Measurements from ENCODE around the gene HOXA4.

The HOXA4 gene

GRCh38 chr7:27111751-27112277 lies 18.7 kb downstream of the HOXA4 start:
- TF ChIP-seq, protein P1, sequence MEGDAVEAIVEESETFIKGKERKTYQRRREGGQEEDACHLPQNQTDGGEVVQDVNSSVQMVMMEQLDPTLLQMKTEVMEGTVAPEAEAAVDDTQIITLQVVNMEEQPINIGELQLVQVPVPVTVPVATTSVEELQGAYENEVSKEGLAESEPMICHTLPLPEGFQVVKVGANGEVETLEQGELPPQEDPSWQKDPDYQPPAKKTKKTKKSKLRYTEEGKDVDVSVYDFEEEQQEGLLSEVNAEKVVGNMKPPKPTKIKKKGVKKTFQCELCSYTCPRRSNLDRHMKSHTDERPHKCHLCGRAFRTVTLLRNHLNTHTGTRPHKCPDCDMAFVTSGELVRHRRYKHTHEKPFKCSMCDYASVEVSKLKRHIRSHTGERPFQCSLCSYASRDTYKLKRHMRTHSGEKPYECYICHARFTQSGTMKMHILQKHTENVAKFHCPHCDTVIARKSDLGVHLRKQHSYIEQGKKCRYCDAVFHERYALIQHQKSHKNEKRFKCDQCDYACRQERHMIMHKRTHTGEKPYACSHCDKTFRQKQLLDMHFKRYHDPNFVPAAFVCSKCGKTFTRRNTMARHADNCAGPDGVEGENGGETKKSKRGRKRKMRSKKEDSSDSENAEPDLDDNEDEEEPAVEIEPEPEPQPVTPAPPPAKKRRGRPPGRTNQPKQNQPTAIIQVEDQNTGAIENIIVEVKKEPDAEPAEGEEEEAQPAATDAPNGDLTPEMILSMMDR (conservative IDR thresholded peaks at IDR 0.05; ENCODE audit: low read depth, low read length), result no peak
- H3K4me3 ChIP-seq (ENCODE audit: low read depth, low read length), result no peak overlapping the region
- DNase-seq (ENCODE audit: low read depth), result no peak

DNA sequence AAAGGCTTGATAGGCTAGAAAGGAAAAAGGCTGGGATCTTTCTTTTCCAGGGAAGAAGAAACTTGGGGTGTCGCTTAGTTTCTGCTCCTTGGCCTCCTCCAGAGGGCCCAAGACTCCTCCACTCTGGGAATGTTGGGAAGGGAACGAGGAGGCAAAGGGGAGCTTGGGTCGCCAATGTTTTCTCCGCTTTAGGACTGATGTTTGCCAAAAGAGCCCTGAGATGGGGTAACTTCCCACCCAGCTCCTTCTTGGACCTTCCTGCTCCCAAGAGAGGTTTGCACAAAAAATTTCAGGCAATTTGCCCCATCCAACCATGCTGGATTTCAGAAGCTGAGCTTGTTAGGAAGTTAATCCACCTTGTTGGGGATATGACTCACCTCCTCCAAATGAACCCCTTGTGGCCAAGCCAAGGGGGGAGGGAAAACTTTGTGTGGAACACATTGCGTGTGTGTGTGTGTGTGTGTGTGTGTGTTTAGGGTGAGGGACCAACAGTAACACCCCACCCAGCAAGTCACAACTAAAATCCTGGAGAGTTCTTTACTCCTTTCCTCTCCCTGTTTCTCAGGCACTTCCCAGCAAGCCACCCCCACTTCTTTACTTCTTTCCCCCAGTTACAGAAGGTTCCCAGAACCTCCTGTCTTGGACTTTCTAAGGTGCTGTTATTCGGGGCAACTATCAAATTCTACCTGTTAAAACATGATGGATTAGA lies 19.4 kb downstream of the HOXA4 start:
- DNase-seq (ENCODE audit: low read depth), result no peak
- no peak overlapping the region for H3K4me3 ChIP-seq (ENCODE audit: low read depth, low read length)
- TF ChIP-seq, protein P1 (conservative IDR thresholded peaks at IDR 0.05; ENCODE audit: low read depth, low read length), result no peak

DNA sequence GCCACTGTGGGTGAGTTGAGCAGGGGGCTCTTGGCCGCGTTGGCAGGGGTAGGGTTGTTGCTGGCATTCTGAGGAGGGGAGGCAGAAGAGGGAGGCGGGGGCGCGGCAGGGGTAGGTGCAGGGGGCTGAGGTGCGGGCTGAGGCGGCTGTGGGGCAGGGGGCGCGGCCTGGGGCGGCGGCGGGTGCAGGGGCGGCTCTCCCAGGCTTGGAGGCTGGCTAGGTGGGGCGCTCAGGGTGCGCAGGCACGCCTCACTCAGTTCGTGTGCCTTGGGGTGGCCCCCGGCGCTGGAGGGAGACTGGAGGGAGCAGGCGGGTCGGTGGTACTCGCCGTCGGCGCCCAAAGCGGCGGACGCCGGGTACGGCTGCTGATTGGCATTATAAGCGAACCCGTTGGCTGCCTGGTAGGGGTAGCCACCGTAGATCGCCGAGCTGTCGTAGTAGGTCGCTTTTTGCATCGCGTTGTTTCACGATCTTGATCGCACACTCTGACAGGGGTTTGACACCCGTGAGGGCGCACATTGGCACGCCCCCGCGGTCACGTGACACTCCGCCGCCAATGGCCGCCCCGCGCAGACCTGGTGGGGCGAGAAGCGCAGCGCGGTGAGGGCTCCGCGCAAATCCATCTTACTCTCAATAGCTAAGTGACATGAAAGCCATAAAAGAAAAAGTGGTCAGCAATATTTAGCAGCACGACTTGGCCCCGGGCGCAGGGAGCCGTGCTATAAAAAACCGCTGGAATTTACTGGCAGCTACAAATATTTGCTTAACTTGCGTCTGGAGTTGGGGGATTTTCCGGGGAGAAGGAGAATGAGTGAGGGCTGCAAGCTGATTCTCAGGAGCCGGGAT lies 20.1 kb downstream of the HOXA4 start:
- H3K4me3 ChIP-seq (ENCODE audit: low read depth, low read length), result no peak overlapping the region
- TF ChIP-seq, protein P1 (conservative IDR thresholded peaks at IDR 0.05; ENCODE audit: low read depth, low read length), result no peak
- DNase-seq (ENCODE audit: low read depth), result no peak

GRCh38 chr7:27109466-27110185 lies 20.9 kb downstream of the HOXA4 start:
- TF ChIP-seq, protein P1 (conservative IDR thresholded peaks at IDR 0.05; ENCODE audit: low read depth, low read length), result no peak
- no peak for DNase-seq (ENCODE audit: low read depth)
- no peak overlapping the region for H3K4me3 ChIP-seq (ENCODE audit: low read depth, low read length)

DNA sequence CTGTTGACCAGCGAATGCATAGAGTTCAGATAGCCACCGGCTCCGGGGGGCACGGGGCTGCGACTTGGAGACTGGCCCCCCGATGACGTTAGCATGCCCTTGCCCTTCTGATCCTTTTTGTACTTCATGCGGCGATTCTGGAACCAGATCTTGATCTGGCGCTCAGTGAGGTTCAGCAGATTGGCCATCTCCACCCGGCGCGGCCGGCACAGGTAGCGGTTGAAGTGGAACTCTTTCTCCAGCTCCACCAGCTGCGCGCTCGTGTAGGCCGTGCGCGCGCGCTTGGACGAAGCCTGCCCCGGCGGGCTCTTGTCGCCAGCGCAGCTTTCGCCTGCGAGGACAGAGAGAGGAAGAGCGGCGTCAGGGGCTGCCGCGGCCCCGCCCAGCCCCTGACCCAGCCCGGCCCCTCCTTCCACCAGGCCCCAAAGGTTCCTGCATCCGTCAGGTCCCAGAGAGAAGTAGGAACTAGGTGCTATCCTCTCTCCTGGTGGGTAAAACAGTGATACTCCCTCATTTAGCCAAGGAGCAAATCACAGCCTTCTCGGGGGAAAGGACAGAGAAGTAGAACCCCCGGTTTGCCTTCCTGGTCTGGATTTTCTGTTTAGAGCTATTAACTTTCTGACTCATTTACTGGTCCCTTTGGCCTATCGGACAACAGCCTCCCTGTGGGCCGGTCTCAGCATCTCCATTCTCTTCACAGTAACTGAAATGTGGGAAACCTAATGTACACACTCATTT lies 22.0 kb downstream of the HOXA4 start:
- no peak for DNase-seq (ENCODE audit: low read depth)
- H3K4me3 ChIP-seq (ENCODE audit: low read depth, low read length), result no peak overlapping the region

More for the DNA sequence above, 22.0 kb downstream of the HOXA4 start:
- TF ChIP-seq, protein P1 (conservative IDR thresholded peaks at IDR 0.05; ENCODE audit: low read depth, low read length), result no peak
